ENCODE results near the gene DCAF10.

GRCh38 chr9:37801959-37802711 is 1.5 kb downstream of the DCAF10 start:
- no peak for TF ChIP-seq KAT2B (IDR thresholded peaks at IDR 0.05; ENCODE audit: borderline replicate concordance, low read depth, low read length)
- TF ChIP-seq POLR2AphosphoS2 (IDR thresholded peaks at IDR 0.05; ENCODE audit: low read depth, low read length): no peak
- TF ChIP-seq TOE1 (CRISPR knock-in tag; IDR thresholded peaks at IDR 0.05): no peak
- TF ChIP-seq, protein P1, sequence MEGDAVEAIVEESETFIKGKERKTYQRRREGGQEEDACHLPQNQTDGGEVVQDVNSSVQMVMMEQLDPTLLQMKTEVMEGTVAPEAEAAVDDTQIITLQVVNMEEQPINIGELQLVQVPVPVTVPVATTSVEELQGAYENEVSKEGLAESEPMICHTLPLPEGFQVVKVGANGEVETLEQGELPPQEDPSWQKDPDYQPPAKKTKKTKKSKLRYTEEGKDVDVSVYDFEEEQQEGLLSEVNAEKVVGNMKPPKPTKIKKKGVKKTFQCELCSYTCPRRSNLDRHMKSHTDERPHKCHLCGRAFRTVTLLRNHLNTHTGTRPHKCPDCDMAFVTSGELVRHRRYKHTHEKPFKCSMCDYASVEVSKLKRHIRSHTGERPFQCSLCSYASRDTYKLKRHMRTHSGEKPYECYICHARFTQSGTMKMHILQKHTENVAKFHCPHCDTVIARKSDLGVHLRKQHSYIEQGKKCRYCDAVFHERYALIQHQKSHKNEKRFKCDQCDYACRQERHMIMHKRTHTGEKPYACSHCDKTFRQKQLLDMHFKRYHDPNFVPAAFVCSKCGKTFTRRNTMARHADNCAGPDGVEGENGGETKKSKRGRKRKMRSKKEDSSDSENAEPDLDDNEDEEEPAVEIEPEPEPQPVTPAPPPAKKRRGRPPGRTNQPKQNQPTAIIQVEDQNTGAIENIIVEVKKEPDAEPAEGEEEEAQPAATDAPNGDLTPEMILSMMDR (CRISPR knock-in tag; IDR thresholded peaks at IDR 0.05): no peak
- TF ChIP-seq ELK4 (CRISPR knock-in tag; IDR thresholded peaks at IDR 0.05; ENCODE audit: borderline replicate concordance): no peak
- no peak for TF ChIP-seq SIN3A (IDR thresholded peaks at IDR 0.05; ENCODE audit: borderline replicate concordance, low read depth, low read length)
- TF ChIP-seq MAFK (conservative IDR thresholded peaks at IDR 0.05 in 1 of 2, IDR thresholded peaks at IDR 0.05 in 1 of 2; ENCODE audit: low read length in 2 of 2): no peak
- no peak for TF ChIP-seq NFYB (CRISPR knock-in tag; IDR thresholded peaks at IDR 0.05)
- no peak for TF ChIP-seq MYC (CRISPR knock-in tag; IDR thresholded peaks at IDR 0.05; ENCODE audit: borderline replicate concordance)

Data from HepG2 (cell line).